Activated CD8-positive, alpha-beta T cell treated with anti-CD3 and anti-CD28 coated beads for 36 hours (primary cell): ENCODE results near the gene NFAM1. TPM values are rescaled to one million over a fixed set of nuclear protein-coding genes. Genes with fewer than 3 reads are reported as not detected.
A peak's percentile ranks its signal among the peaks of the same experiment; 100 is the strongest.

ENCODE experiments used
- ATAC-seq: fragments of 200-7000 bp; cut with Tn5 transposase; one replicate; pipeline ENCODE4 v1.10.0; 2021; ENCODE audit warnings: mild to moderate bottlenecking, moderate library complexity
- CTCF ChIA-PET: fragments of 350-600 bp; sonication (Branson Sonifier 250); formaldehyde crosslinking; loops from one replicate; lab custom pipeline; 2021; ENCODE audit warnings: antibody characterized with exemption; lab: Charles Lee
- POLR2A ChIA-PET: fragments of 350-600 bp; sonication (Branson Sonifier 250); formaldehyde crosslinking; loops from one replicate; lab custom pipeline; 2021; ENCODE audit warnings: antibody characterized with exemption; lab: Charles Lee
- DNase-seq: peaks from one replicate; pipeline ENCODE4 v3.0.0-alpha.2; 2020
- H3K27ac Mint-ChIP-seq: one replicate; pipeline ENCODE4 v1.8.0; 2021; ENCODE audit warnings: mild to moderate bottlenecking, mixed read lengths
- H3K27me3 Mint-ChIP-seq: one replicate; pipeline ENCODE4 v1.8.0; 2021; ENCODE audit warnings: mixed read lengths
- H3K36me3 Mint-ChIP-seq: one replicate; pipeline ENCODE4 v1.8.0; 2021; ENCODE audit warnings: low read depth, mixed read lengths
- H3K4me1 Mint-ChIP-seq: one replicate; pipeline ENCODE4 v1.8.0; 2021; ENCODE audit warnings: low read depth, mixed read lengths
- H3K4me3 Mint-ChIP-seq: one replicate; pipeline ENCODE4 v1.8.0; 2021; ENCODE audit warnings: mild to moderate bottlenecking, moderate library complexity, mixed read lengths
- H3K9me3 Mint-ChIP-seq: one replicate; pipeline ENCODE4 v1.8.0; 2021; ENCODE audit warnings: mixed read lengths
- CTCF ChIP-seq: fragments of 200-600 bp; IDR thresholded peaks from one replicate; pipeline ENCODE4 v1.8.0; 2022; ENCODE audit warnings: antibody characterized with exemption, mild to moderate bottlenecking
- intact Hi-C: fragments of 100-400 bp; cut with micrococcal nuclease; formaldehyde crosslinking; loops from one replicate; pipeline ENCODE4 v1.10.0; 2022
- total RNA-seq, 2 experiments: library from RNA; stranded (reverse); gene quantifications; one replicate each; pipeline ENCODE4 v1.2.3, GENCODE V29; 2021

Gene NFAM1
- total RNA-seq, 2 experiments from 2014 or later: 0.16 TPM; not detected in 1

GRCh38 chr22:42334875-42335512, 97.2 kb downstream of the NFAM1 start:
- CTCF ChIA-PET: no interaction called here
- peak; percentile 56 for ATAC-seq
- Mint-ChIP-seq H3K4me3 (no peak overlapping the region), H3K36me3 (no peaks in the 10 kb centered on the region), H3K27ac (no peak overlapping the region), H3K9me3 (no peaks in the 10 kb centered on the region), H3K4me1 (peaks cover 7% of the 10 kb centered on the region), H3K27me3 (no peaks in the 10 kb centered on the region)
- intact Hi-C loops: no loop called here
- POLR2A ChIA-PET: interaction anchor here (0.7 kb wide), 1 partner anchor 21 kb away, joined by 3 read pairs; no protein-coding TSS in a partner anchor
- peak; percentile 37 for DNase-seq
- no peak for TF ChIP-seq CTCF

- H3K9me3 Mint-ChIP-seq: no peaks in the 10 kb centered on the region
- intact Hi-C loops: no loop called here
- H3K27me3 Mint-ChIP-seq: no peaks in the 10 kb centered on the region
- DNase-seq (no peak), ATAC-seq (no peak)
- H3K4me1 Mint-ChIP-seq: peaks cover 9% of the 10 kb centered on the region
- ChIA-PET CTCF (no interaction called here), POLR2A (interaction anchor here (0.6 kb wide), 2 partner anchors 104 to 554 kb away, joined by 3 read pairs; no protein-coding TSS in a partner anchor)
- no peak overlapping the region for H3K27ac Mint-ChIP-seq
- no peak for TF ChIP-seq CTCF
- no peaks in the 10 kb centered on the region for H3K36me3 Mint-ChIP-seq
- no peak overlapping the region for H3K4me3 Mint-ChIP-seq
Measured at GRCh38 chr22:42333544-42333943, 98.7 kb downstream of the NFAM1 start.

GRCh38 chr22:42332089-42332488, 100.1 kb downstream of the NFAM1 start:
- ChIA-PET CTCF (no interaction called here), POLR2A (no interaction called here)
- Mint-ChIP-seq H3K4me1 (peaks cover 24% of the 10 kb centered on the region), H3K9me3 (no peaks in the 10 kb centered on the region), H3K27me3 (no peaks in the 10 kb centered on the region), H3K27ac (no peak overlapping the region), H3K4me3 (no peak overlapping the region), H3K36me3 (no peaks in the 10 kb centered on the region)
- intact Hi-C loops: no loop called here
- no peak for ATAC-seq
- TF ChIP-seq CTCF: no peak
- no peak for DNase-seq

GRCh38 chr22:42331014-42331413, 101.2 kb downstream of the NFAM1 start:
- no peaks in the 10 kb centered on the region for H3K27me3 Mint-ChIP-seq
- POLR2A ChIA-PET: no interaction called here
- DNase-seq (no peak), ATAC-seq (no peak)
- peaks cover 27% of the 10 kb centered on the region for H3K4me1 Mint-ChIP-seq
- intact Hi-C loops: no loop called here
- H3K27ac Mint-ChIP-seq: no peak overlapping the region
- H3K4me3 Mint-ChIP-seq: no peak overlapping the region
- no peak for TF ChIP-seq CTCF
- H3K36me3 Mint-ChIP-seq: no peaks in the 10 kb centered on the region
- CTCF ChIA-PET: no interaction called here
- H3K9me3 Mint-ChIP-seq: no peaks in the 10 kb centered on the region

Other genes starting within 250 kb of the NFAM1 start
- gene TCF20, start 161.8 kb downstream of the NFAM1 start, total RNA-seq: 10 to 100 TPM; 58.7 to 58.9 TPM
- gene RRP7A, start 87.4 kb upstream of the NFAM1 start, total RNA-seq: 100 to 1,000 TPM; 120 to 126 TPM
- gene SERHL2, start 121.6 kb upstream of the NFAM1 start, total RNA-seq: 1 to 10 TPM; 1.1 to 1.4 TPM
- 10 to 100 TPM; 70.2 to 71.1 TPM for gene POLDIP3, start 182.5 kb upstream of the NFAM1 start, total RNA-seq
- under 1 TPM; 0.54 to 0.59 TPM for gene ATP5MGL, start 208.2 kb upstream of the NFAM1 start, total RNA-seq
- gene CYB5R3, start 217.0 kb upstream of the NFAM1 start, total RNA-seq: 10 to 100 TPM; 64.2 to 64.3 TPM